ENCODE measurements around the gene CYP8B1.

DNA sequence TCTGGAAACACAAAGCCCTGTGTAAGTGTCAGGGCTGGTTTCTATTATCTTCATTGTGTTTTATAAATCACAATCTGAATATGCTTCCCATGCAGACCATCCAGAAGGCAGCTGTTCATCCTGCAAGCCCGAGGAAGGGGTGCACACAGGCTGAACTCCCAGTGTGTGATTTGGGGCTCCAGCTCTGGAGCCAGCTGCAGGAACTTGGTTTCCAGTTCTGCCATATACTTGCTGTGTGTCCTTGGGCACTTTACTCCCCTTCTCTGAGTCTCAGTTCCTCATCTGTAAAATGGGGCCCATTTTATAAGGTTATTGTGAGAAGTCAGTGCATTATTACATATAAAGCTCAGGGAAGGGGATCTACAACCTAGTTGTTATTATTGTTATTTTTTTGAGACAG is 22.6 kb downstream of the CYP8B1 start:
- TF ChIP-seq EZH2 (IDR thresholded peaks at IDR 0.05; ENCODE audit: low read depth) = no peak
- TF ChIP-seq, protein P1, sequence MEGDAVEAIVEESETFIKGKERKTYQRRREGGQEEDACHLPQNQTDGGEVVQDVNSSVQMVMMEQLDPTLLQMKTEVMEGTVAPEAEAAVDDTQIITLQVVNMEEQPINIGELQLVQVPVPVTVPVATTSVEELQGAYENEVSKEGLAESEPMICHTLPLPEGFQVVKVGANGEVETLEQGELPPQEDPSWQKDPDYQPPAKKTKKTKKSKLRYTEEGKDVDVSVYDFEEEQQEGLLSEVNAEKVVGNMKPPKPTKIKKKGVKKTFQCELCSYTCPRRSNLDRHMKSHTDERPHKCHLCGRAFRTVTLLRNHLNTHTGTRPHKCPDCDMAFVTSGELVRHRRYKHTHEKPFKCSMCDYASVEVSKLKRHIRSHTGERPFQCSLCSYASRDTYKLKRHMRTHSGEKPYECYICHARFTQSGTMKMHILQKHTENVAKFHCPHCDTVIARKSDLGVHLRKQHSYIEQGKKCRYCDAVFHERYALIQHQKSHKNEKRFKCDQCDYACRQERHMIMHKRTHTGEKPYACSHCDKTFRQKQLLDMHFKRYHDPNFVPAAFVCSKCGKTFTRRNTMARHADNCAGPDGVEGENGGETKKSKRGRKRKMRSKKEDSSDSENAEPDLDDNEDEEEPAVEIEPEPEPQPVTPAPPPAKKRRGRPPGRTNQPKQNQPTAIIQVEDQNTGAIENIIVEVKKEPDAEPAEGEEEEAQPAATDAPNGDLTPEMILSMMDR (conservative IDR thresholded peaks at IDR 0.05) = no peak

All from PC-9 (cell line).